Measurements from ENCODE around the gene NUAK2.

Gene NUAK2

DNA sequence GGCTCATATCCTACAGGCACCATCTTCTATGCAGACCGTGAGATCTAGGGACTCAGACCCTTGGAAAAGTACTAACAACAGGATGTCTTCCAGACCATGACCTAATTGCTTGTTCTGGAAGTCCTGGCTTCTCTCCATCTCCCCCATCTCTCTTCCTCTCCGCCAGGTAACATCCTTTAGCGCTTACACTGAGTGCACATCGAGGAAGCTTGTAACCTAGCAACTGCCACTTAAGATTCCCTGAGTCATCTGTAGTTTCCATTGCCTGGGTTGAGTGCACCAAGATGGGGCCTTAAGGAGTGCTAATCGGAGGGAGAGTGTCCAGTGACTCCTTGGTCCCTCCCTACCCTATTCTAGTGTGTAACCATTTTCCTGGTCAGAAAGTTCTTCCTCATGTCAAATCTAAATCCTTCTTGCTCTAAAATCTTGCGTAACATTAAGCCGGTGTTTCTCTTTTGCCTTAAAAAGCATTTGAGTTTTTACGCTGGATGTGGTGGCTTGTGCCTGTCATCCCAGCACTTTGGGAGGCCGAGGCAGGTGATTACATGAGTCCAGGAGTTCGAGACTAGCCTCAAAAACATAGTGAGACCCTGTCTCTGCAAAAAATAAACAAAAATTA lies 25.5 kb upstream of the NUAK2 start:
- Histone ChIP-seq H3K9me3 (ENCODE audit: control insufficient read depth in 2 of 2, low read length in 2 of 2) (no peaks in the 10 kb centered on the region), H3K36me3 (ENCODE audit: control insufficient read depth in 2 of 2, insufficient read depth in 2 of 2, low read length in 2 of 2) (no peaks in the 10 kb centered on the region), H3K27me3 (ENCODE audit: control insufficient read depth in 1 of 2, insufficient read depth in 2 of 2, low read length in 2 of 2) (peaks cover 36 to 40% of the 10 kb centered on the region in 2 donors), H3K4me1 (ENCODE audit: control insufficient read depth, insufficient read depth, low read length) (peaks cover 14% of the 10 kb centered on the region), H3K27ac (ENCODE audit: low read length) (no peak overlapping the region), H3K4me3 (ENCODE audit: low read length in 2 of 2) (no peak overlapping the region), H3K9ac (ENCODE audit: low read length in 2 of 2) (no peak overlapping the region)

DNA sequence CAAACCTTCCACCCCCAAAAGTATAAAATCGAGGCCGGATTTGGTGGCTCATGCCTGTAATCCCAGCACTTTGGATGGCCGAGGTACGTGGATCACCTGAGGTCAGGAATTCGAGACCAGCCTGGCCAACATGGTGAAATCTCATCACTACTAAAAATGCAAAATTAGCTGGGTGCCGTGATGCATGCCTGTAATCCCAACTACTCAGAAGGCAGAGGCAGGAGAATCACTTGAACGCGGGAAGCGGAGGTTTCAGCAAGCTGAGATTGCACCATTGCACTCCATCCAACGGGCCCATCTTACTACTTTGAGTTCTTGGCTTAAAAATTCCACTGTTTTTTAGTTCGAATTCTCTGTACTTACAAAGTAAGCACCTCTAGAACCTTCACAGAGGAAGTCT lies 24.2 kb upstream of the NUAK2 start:
- H3K27me3 ChIP-seq (ENCODE audit: control insufficient read depth in 1 of 2, insufficient read depth in 2 of 2, low read length in 2 of 2), result peaks cover 37 to 40% of the 10 kb centered on the region in 2 donors
- no peak overlapping the region for H3K4me3 ChIP-seq (ENCODE audit: low read length in 2 of 2)
- no peak overlapping the region for H3K9ac ChIP-seq (ENCODE audit: low read length in 2 of 2)
- no peak overlapping the region for H3K27ac ChIP-seq (ENCODE audit: low read length)
- peaks cover 14% of the 10 kb centered on the region for H3K4me1 ChIP-seq (ENCODE audit: control insufficient read depth, insufficient read depth, low read length)
- no peaks in the 10 kb centered on the region for H3K36me3 ChIP-seq (ENCODE audit: control insufficient read depth in 2 of 2, insufficient read depth in 2 of 2, low read length in 2 of 2)
- H3K9me3 ChIP-seq (ENCODE audit: control insufficient read depth in 2 of 2, low read length in 2 of 2), result no peaks in the 10 kb centered on the region

DNA sequence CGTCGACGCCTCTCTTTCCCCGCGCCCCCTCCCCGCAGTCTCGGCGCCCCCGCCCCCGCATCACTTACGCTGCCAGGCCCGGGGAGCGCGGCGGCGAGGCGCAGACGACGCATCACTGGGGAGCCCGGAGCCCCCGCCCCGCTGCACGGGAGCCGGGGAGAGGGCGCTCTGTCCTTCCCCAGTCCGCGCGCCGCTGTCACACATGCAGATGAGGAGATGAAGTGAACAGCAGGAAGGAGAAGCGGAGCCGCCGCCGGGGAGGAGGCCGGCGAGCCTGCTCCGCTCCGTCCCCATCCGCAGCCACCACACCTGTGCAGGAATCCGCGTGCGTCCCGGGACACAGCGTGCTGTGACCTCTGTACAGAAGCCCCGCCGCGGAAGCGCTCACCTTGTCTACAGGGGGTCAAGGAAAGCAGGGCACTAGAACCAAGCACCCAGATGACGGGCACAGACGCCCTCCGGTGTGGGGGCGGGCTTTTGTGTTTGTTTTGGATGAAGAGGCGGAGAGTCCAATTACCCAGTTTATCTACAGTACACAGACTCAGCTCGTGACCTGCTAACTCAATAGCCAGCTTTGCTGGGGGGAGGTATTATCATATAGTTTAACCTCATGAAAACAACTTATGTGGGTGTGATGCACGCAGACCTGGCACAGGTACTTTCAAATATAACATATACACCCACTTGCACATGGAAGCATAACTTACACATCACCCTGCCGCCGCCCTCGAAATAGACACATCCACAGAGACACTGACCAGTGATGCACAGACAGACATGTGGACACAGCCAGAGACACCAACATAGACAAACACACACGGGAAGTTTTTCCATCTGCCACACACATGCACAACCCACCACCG lies 22.8 kb upstream of the NUAK2 start:
- H3K27me3 ChIP-seq (ENCODE audit: control insufficient read depth in 1 of 2, insufficient read depth in 2 of 2, low read length in 2 of 2), result peaks cover 37 to 38% of the 10 kb centered on the region in 2 donors

DNA sequence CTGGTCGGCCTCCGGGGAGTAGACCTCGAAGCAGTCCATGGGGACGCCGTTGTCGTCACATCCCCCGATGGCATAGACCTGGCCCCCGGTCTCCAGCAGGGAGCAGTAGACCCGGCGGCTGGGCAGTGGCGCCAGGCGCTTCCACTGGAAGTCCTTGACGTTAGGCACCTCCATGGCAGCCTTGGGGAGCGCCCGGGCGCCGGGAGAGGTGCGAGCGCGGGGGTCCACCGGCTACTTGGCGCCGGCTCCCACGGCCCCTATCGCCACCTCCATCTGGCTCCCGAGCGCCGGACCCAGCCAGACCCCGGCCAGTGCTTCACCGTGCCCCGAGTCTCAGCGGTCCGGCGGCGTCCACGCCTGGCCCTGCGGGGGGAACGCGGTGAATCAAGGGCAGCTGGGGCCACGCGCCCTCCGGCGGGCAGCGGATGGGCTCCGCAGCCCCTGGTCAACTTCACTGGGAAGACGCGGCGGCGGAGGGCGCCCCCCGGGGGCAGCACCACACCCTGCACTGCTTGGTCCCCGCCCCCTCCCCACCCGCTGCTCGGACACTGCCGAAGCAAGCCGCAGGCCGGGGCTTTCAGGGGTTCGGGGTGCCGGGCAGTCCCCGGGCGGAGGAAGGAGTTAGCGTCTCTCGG lies 22.0 kb upstream of the NUAK2 start:
- no peak overlapping the region for H3K27ac ChIP-seq (ENCODE audit: low read length)
- peaks cover 35 to 38% of the 10 kb centered on the region in 2 donors for H3K27me3 ChIP-seq (ENCODE audit: control insufficient read depth in 1 of 2, insufficient read depth in 2 of 2, low read length in 2 of 2)
- H3K9ac ChIP-seq (ENCODE audit: low read length in 2 of 2), result no peak overlapping the region
- H3K36me3 ChIP-seq (ENCODE audit: control insufficient read depth in 2 of 2, insufficient read depth in 2 of 2, low read length in 2 of 2), result no peaks in the 10 kb centered on the region
- H3K4me3 ChIP-seq (ENCODE audit: low read length in 2 of 2), result peak overlapping the region in 1 of 2 donors; percentile 52
- peaks cover 14% of the 10 kb centered on the region for H3K4me1 ChIP-seq (ENCODE audit: control insufficient read depth, insufficient read depth, low read length)
- no peaks in the 10 kb centered on the region for H3K9me3 ChIP-seq (ENCODE audit: control insufficient read depth in 2 of 2, low read length in 2 of 2)

More for the DNA sequence above, 22.8 kb upstream of the NUAK2 start:
- no peaks in the 10 kb centered on the region for H3K9me3 ChIP-seq (ENCODE audit: control insufficient read depth in 2 of 2, low read length in 2 of 2)
- H3K27ac ChIP-seq (ENCODE audit: low read length), result no peak overlapping the region
- no peak overlapping the region for H3K9ac ChIP-seq (ENCODE audit: low read length in 2 of 2)
- peaks cover 14% of the 10 kb centered on the region for H3K4me1 ChIP-seq (ENCODE audit: control insufficient read depth, insufficient read depth, low read length)
- H3K4me3 ChIP-seq (ENCODE audit: low read length in 2 of 2), result peak overlapping the region; percentile 20 to 52
- no peaks in the 10 kb centered on the region for H3K36me3 ChIP-seq (ENCODE audit: control insufficient read depth in 2 of 2, insufficient read depth in 2 of 2, low read length in 2 of 2)

DNA sequence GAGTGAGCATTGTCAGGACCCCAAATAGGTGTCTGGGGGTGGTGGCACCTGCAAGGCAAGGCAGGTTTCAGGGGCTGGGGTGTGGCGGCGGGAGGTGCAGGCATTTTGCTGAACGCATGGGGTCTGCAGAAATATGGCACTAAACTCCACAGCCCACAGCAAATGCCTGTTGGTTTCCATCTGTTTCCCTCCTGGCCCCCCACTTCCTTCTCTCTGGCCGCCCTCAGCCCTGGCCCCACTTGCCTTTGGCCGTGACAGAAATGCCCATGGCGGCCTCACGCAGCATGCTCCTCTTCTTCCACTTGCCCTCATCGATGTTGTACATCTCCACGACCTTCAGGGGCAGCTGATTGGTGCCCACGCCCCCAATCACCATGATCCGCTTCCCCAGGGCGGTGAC lies 21.4 kb upstream of the NUAK2 start:
- peaks cover 35 to 38% of the 10 kb centered on the region in 2 donors for H3K27me3 ChIP-seq (ENCODE audit: control insufficient read depth in 1 of 2, insufficient read depth in 2 of 2, low read length in 2 of 2)
- H3K36me3 ChIP-seq (ENCODE audit: control insufficient read depth in 2 of 2, insufficient read depth in 2 of 2, low read length in 2 of 2), result no peaks in the 10 kb centered on the region
- no peak overlapping the region for H3K4me3 ChIP-seq (ENCODE audit: low read length in 2 of 2)
- peaks cover 14% of the 10 kb centered on the region for H3K4me1 ChIP-seq (ENCODE audit: control insufficient read depth, insufficient read depth, low read length)
- no peaks in the 10 kb centered on the region for H3K9me3 ChIP-seq (ENCODE audit: control insufficient read depth in 2 of 2, low read length in 2 of 2)
- H3K9ac ChIP-seq (ENCODE audit: low read length in 2 of 2), result no peak overlapping the region
- H3K27ac ChIP-seq (ENCODE audit: low read length), result no peak overlapping the region

DNA sequence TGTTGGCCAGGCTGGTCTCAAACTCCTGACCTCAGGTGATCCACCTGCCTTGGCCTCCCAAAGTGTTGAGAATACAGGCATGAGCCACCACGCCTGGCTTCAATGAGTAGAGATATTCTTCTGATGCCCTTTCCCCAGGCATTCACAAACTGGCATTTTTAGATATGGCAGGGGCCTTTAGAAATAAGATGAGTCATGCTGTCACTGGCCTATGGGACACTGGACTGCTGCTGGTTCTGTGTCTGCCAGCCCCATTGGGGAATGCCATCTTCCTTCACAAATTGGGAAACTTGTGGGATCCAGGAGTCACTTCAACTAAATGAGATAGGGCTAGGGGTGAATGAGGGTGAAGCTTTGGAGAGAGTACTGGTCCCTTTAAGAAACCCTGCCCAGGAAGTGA lies 19.1 kb upstream of the NUAK2 start:
- Histone ChIP-seq H3K4me3 (ENCODE audit: low read length in 2 of 2) (no peak overlapping the region), H3K4me1 (ENCODE audit: control insufficient read depth, insufficient read depth, low read length) (peaks cover 14% of the 10 kb centered on the region), H3K36me3 (ENCODE audit: control insufficient read depth in 2 of 2, insufficient read depth in 2 of 2, low read length in 2 of 2) (no peaks in the 10 kb centered on the region), H3K27me3 (ENCODE audit: control insufficient read depth in 1 of 2, insufficient read depth in 2 of 2, low read length in 2 of 2) (peaks cover 28 to 32% of the 10 kb centered on the region in 2 donors), H3K9me3 (ENCODE audit: control insufficient read depth in 2 of 2, low read length in 2 of 2) (no peaks in the 10 kb centered on the region), H3K9ac (ENCODE audit: low read length in 2 of 2) (no peak overlapping the region), H3K27ac (ENCODE audit: low read length) (no peak overlapping the region)

DNA sequence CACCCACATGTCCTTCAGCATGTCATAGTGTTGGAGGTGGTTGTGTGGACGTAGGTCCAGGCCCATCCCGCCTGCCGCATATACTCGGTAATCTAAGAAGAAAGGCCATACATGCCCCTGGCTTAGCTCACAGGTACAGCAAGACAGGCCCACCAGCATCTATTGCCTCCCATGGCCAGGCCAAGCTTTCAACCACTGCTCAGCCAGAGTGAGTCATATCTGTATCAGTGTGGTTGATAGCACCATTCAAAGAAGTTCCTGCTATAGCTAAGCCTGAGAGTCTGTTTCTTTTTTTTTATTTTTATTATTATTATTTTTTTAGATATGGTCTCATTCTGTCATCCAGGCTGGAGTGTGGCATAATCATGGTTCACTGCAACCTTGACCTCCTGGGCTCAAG lies 18.2 kb upstream of the NUAK2 start:
- no peak overlapping the region for H3K9ac ChIP-seq (ENCODE audit: low read length in 2 of 2)
- no peak overlapping the region for H3K4me3 ChIP-seq (ENCODE audit: low read length in 2 of 2)
- H3K36me3 ChIP-seq (ENCODE audit: control insufficient read depth in 2 of 2, insufficient read depth in 2 of 2, low read length in 2 of 2), result no peaks in the 10 kb centered on the region
- H3K9me3 ChIP-seq (ENCODE audit: control insufficient read depth in 2 of 2, low read length in 2 of 2), result no peaks in the 10 kb centered on the region
- no peak overlapping the region for H3K27ac ChIP-seq (ENCODE audit: low read length)
- H3K4me1 ChIP-seq (ENCODE audit: control insufficient read depth, insufficient read depth, low read length), result peaks cover 14% of the 10 kb centered on the region
- H3K27me3 ChIP-seq (ENCODE audit: control insufficient read depth in 1 of 2, insufficient read depth in 2 of 2, low read length in 2 of 2), result peaks cover 22 to 25% of the 10 kb centered on the region in 2 donors

DNA sequence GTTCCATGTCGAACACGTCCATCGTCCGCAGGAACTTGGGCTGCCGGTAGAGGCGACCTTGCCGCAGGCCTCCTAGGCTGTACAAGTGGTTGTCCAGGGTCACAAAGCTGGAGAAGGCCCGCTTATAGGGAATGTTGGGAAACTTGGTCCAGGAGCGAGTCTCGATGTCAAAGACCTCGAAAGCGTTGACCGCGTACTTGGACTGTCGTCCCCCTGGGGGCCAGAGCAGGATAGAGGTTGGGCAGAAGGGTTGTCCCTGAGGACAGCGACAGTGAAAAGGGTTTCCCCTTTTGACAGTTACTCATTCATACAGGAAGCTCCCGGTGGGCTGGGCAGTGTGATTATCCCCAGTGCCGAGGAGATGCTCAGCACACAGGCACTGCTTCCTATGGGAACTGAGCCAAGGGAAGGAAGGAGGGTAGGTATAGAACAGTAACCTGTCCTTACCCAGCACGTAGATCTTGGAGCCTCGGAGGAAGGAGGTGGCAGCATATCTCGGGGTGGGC lies 17.7 kb upstream of the NUAK2 start:
- peaks cover 11% of the 10 kb centered on the region for H3K4me1 ChIP-seq (ENCODE audit: control insufficient read depth, insufficient read depth, low read length)
- H3K27me3 ChIP-seq (ENCODE audit: control insufficient read depth in 1 of 2, insufficient read depth in 2 of 2, low read length in 2 of 2), result peaks cover 18 to 20% of the 10 kb centered on the region in 2 donors
- no peaks in the 10 kb centered on the region for H3K36me3 ChIP-seq (ENCODE audit: control insufficient read depth in 2 of 2, insufficient read depth in 2 of 2, low read length in 2 of 2)
- no peak overlapping the region for H3K9ac ChIP-seq (ENCODE audit: low read length in 2 of 2)
- no peak overlapping the region for H3K27ac ChIP-seq (ENCODE audit: low read length)
- H3K9me3 ChIP-seq (ENCODE audit: control insufficient read depth in 2 of 2, low read length in 2 of 2), result no peaks in the 10 kb centered on the region
- no peak overlapping the region for H3K4me3 ChIP-seq (ENCODE audit: low read length in 2 of 2)

DNA sequence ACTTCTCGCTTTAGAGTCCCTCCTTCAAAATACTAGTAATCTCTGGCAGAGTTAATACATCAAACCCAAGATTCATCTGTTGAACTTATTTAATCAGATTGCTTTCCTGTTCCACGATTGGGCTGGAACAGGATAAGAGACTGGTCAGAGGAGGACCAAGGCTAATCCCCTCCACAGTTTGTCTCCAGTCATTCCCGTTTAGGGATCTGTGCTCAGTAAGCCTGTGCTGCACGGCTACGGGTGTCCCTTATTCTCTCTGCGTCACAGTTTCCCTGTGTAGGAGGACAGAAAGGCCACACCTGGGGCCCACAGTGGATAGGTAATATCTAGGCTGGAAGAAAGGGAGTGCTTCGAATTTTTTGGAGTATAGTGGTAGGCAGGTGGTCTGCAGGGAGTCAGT lies 16.5 kb upstream of the NUAK2 start:
- no peaks in the 10 kb centered on the region for H3K4me1 ChIP-seq (ENCODE audit: control insufficient read depth, insufficient read depth, low read length)
- no peak overlapping the region for H3K4me3 ChIP-seq (ENCODE audit: low read length in 2 of 2)
- no peak overlapping the region for H3K27ac ChIP-seq (ENCODE audit: low read length)
- no peaks in the 10 kb centered on the region for H3K9me3 ChIP-seq (ENCODE audit: control insufficient read depth in 2 of 2, low read length in 2 of 2)
- H3K9ac ChIP-seq (ENCODE audit: low read length in 2 of 2), result no peak overlapping the region
- H3K27me3 ChIP-seq (ENCODE audit: control insufficient read depth in 1 of 2, insufficient read depth in 2 of 2, low read length in 2 of 2), result peaks cover 6 to 14% of the 10 kb centered on the region in 2 donors
- no peaks in the 10 kb centered on the region for H3K36me3 ChIP-seq (ENCODE audit: control insufficient read depth in 2 of 2, insufficient read depth in 2 of 2, low read length in 2 of 2)

DNA sequence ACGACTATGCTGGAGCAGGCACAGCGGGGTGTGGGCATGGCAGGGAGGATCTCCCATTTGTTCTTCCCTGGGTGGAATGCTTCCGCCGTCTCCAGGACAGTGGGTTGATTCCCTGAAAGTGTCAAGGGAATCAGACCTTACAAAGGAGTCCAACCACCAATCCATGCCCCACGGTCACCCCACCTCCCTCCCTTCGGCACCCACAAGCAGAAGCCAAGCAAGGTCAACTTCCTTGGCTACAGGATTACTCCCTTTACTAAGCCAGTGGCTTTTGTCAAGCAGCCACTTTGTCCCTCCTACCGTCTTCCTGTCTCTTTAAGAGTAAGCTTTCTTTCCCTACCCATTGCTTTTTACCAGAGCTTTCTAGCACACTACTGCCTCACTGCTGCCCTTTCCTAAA lies 15.9 kb upstream of the NUAK2 start:
- H3K27ac ChIP-seq (ENCODE audit: low read length), result no peak overlapping the region
- H3K4me1 ChIP-seq (ENCODE audit: control insufficient read depth, insufficient read depth, low read length), result no peaks in the 10 kb centered on the region
- H3K36me3 ChIP-seq (ENCODE audit: control insufficient read depth in 2 of 2, insufficient read depth in 2 of 2, low read length in 2 of 2), result no peaks in the 10 kb centered on the region
- no peaks in the 10 kb centered on the region for H3K9me3 ChIP-seq (ENCODE audit: control insufficient read depth in 2 of 2, low read length in 2 of 2)
- H3K27me3 ChIP-seq (ENCODE audit: control insufficient read depth in 1 of 2, insufficient read depth in 2 of 2, low read length in 2 of 2), result peaks cover 3 to 9% of the 10 kb centered on the region in 2 donors
- no peak overlapping the region for H3K9ac ChIP-seq (ENCODE audit: low read length in 2 of 2)
- H3K4me3 ChIP-seq (ENCODE audit: low read length in 2 of 2), result no peak overlapping the region
